Choroid plexus epithelial cell (primary cell): ENCODE measurements around the gene MRPL17.
A peak's percentile ranks its signal among the peaks of the same experiment; 100 is the strongest.

Experiments
- DNase-seq: peaks from one replicate; pipeline ENCODE4 v3.0.0-alpha.2; 2010; ENCODE audit warnings: low read depth
- H3K4me3 ChIP-seq: 2 replicates; pipeline ENCODE4 v1.5.1; 2011; ENCODE audit warnings: low read depth, mild to moderate bottlenecking, control low read depth, low read length, moderate library complexity
- CTCF ChIP-seq: conservative IDR thresholded peaks from 2 replicates; pipeline ENCODE4 v1.5.1; 2011; ENCODE audit warnings: low read depth, mild to moderate bottlenecking, control low read depth, inconsistent platforms, low read length, moderate library complexity

Gene MRPL17

GRCh38 chr11:6682936-6683861, at the start of gene MRPL17:
Gene MRPL17, minus strand, starts transcription at chr11:6683340. Its CDS starts 44 bp downstream, at chr11:6683296.
- peak; percentile 99 for DNase-seq
- peak; percentile 87 for TF ChIP-seq CTCF
- peak within 1 kb of the TSS; percentile 99 for H3K4me3 ChIP-seq

GRCh38 chr11:6727971-6728760, 45.0 kb upstream of the MRPL17 start:
- no peak for TF ChIP-seq CTCF
- DNase-seq, result no peak
- no peak overlapping the region for H3K4me3 ChIP-seq

- DNase-seq, result no peak
- H3K4me3 ChIP-seq, result no peak overlapping the region
- TF ChIP-seq CTCF, result no peak
Observed at GRCh38 chr11:6725386-6725896, 42.3 kb upstream of the MRPL17 start.

GRCh38 chr11:6724013-6724412, 40.9 kb upstream of the MRPL17 start:
- no peak for DNase-seq
- H3K4me3 ChIP-seq, result no peak overlapping the region
- TF ChIP-seq CTCF, result no peak

- H3K4me3 ChIP-seq, result no peak overlapping the region
- TF ChIP-seq CTCF, result no peak
- no peak for DNase-seq
Observed at GRCh38 chr11:6721343-6721742, 38.2 kb upstream of the MRPL17 start.

- DNase-seq, result peak; percentile 49
- TF ChIP-seq CTCF, result no peak
- no peak overlapping the region for H3K4me3 ChIP-seq
Observed at GRCh38 chr11:6719576-6719975, 36.4 kb upstream of the MRPL17 start.
